IMR-90 (cell line): ENCODE data around the gene OTOGL. TPM values are rescaled to one million over a fixed set of nuclear protein-coding genes. Genes with fewer than 3 reads are reported as not detected.

Experiments
- ATAC-seq: fragments of 200-7000 bp; cut with Tn5 transposase; 2 replicates; pipeline ENCODE4 v1.9.1; 2020; ENCODE audit warnings: low read depth, mild to moderate bottlenecking, moderate library complexity
- BruUV-seq: library from RNA; stranded (reverse); fragments of 400-500 nt; replicated peaks from 2 replicates; lab custom pipeline; 2021; lab: Mats Ljungman, UMichigan
- CTCF ChIA-PET: fragments of 300-600 bp; formaldehyde crosslinking; extraction: SDS; loops from one replicate; lab custom pipeline; 2021; ENCODE audit warnings: antibody characterized with exemption; lab: Yijun Ruan, JAX
- POLR2A ChIA-PET: fragments of 300-600 bp; sonication (Branson Sonifier 250); formaldehyde crosslinking; loops from one replicate; lab custom pipeline; 2022; ENCODE audit warnings: antibody characterized with exemption; ENCODE audit not compliant: unreplicated experiment; lab: Charles Lee
- DNase-seq: peaks from one replicate; pipeline ENCODE4 v3.0.0; 2013
- H2AFZ ChIP-seq: replicated peaks from 2 replicates; pipeline ENCODE3; 2013; ENCODE audit warnings: low read length, mild to moderate bottlenecking; ENCODE audit not compliant: poor library complexity
- H2AK5ac ChIP-seq: 2 replicates; pipeline ENCODE4 v1.6.1; 2013; ENCODE audit warnings: low read depth, low read length, inconsistent platforms
- H2AK9ac ChIP-seq: replicated peaks from 2 replicates; pipeline ENCODE3; 2013; ENCODE audit warnings: mild to moderate bottlenecking, low read depth, low read length, moderate library complexity; ENCODE audit not compliant: poor library complexity
- H2BK120ac ChIP-seq: 2 replicates; pipeline ENCODE4 v1.6.1; 2013; ENCODE audit warnings: low read depth, low read length, inconsistent platforms
- H2BK15ac ChIP-seq: 3 replicates; pipeline ENCODE4 v1.6.1; 2013; ENCODE audit warnings: low read depth, low read length, inconsistent platforms
- H2BK20ac ChIP-seq: 2 replicates; pipeline ENCODE4 v1.6.1; 2013; ENCODE audit warnings: low read depth, mild to moderate bottlenecking, inconsistent platforms, low read length, moderate library complexity
- H2BK5ac ChIP-seq: 2 replicates; pipeline ENCODE4 v1.6.1; 2013; ENCODE audit warnings: mild to moderate bottlenecking, low read depth, low read length, inconsistent platforms; ENCODE audit not compliant: poor library complexity, severe bottlenecking
- H3K14ac ChIP-seq: replicated peaks from 2 replicates; pipeline ENCODE4 v1.6.1; 2013; ENCODE audit warnings: low read depth, low read length, inconsistent platforms
- H3K18ac ChIP-seq: 2 replicates; pipeline ENCODE4 v1.6.1; 2013; ENCODE audit warnings: low read depth, low read length, control low read depth
- H3K23ac ChIP-seq: 2 replicates; pipeline ENCODE4 v1.6.1; 2013; ENCODE audit warnings: low read depth, low read length, inconsistent platforms
- H3K27ac ChIP-seq: 2 replicates; pipeline ENCODE4 v1.5.1; 2013; ENCODE audit warnings: mild to moderate bottlenecking, control low read depth, low read length; ENCODE audit not compliant: insufficient read depth
- H3K27me3 ChIP-seq: 2 replicates; pipeline ENCODE4 v1.6.1; 2013; ENCODE audit warnings: low read length; ENCODE audit not compliant: control insufficient read depth, insufficient read depth
- H3K36me3 ChIP-seq: 2 replicates; pipeline ENCODE4 v1.6.1; 2013; ENCODE audit warnings: low read length, mixed read lengths; ENCODE audit not compliant: control insufficient read depth, insufficient read depth
- H3K4ac ChIP-seq: 2 replicates; pipeline ENCODE4 v1.6.1; 2013; ENCODE audit warnings: low read depth, low read length, inconsistent platforms
- H3K4me1 ChIP-seq: 2 replicates; pipeline ENCODE4 v1.6.1; 2013; ENCODE audit warnings: low read length, mixed read lengths; ENCODE audit not compliant: control insufficient read depth, insufficient read depth
- H3K4me2 ChIP-seq: 2 replicates; pipeline ENCODE4 v1.6.1; 2013; ENCODE audit warnings: low read depth, mild to moderate bottlenecking, control low read depth, low read length, moderate library complexity
- H3K4me3 ChIP-seq: 2 replicates; pipeline ENCODE4 v1.5.1; 2013; ENCODE audit warnings: low read depth, mild to moderate bottlenecking, control low read depth, low read length, moderate library complexity; ENCODE audit not compliant: insufficient read depth
- H3K56ac ChIP-seq: 2 replicates; pipeline ENCODE4 v1.6.1; 2013; ENCODE audit warnings: low read length, inconsistent platforms; ENCODE audit not compliant: insufficient read depth; ENCODE audit errors: extremely low read depth
- H3K79me1 ChIP-seq, 2 experiments: 2 replicates each; pipeline ENCODE4 v1.6.1; 2013; ENCODE audit warnings: low read length in 2 of 2, inconsistent platforms in 1 of 2, low read depth in 1 of 2
- H3K9ac ChIP-seq: 2 replicates; pipeline ENCODE4 v1.6.1; 2013; ENCODE audit warnings: low read depth, low read length, control low read depth
- H3K9me1 ChIP-seq: 2 replicates; pipeline ENCODE4 v1.6.1; 2013; ENCODE audit warnings: low read length, inconsistent platforms; ENCODE audit not compliant: insufficient read depth
- H3K9me3 ChIP-seq: 2 replicates; pipeline ENCODE4 v1.6.1; 2013; ENCODE audit warnings: low read length; ENCODE audit not compliant: control insufficient read depth, insufficient read depth
- H4K20me1 ChIP-seq: 2 replicates; pipeline ENCODE4 v1.6.1; 2013; ENCODE audit warnings: low read length, inconsistent platforms; ENCODE audit not compliant: insufficient read depth
- H4K5ac ChIP-seq: 2 replicates; pipeline ENCODE4 v1.6.1; 2013; ENCODE audit warnings: mild to moderate bottlenecking, low read depth, low read length, control low read depth
- H4K8ac ChIP-seq, 2 experiments: 2 replicates each; pipeline ENCODE4 v1.6.1; 2013; ENCODE audit warnings: low read depth in 2 of 2, low read length in 2 of 2, control low read depth in 1 of 2, inconsistent platforms in 1 of 2
- H4K91ac ChIP-seq: 2 replicates; pipeline ENCODE4 v1.6.1; 2013; ENCODE audit warnings: low read depth, low read length, inconsistent platforms; ENCODE audit not compliant: insufficient read depth
- BHLHE40 ChIP-seq: fragments of 150-350 bp; IDR thresholded peaks from 2 replicates; pipeline ENCODE4 v1.6.1; 2016; ENCODE audit warnings: mild to moderate bottlenecking, low read depth, low read length
- CEBPB ChIP-seq: IDR thresholded peaks from 2 replicates; pipeline ENCODE4 v1.6.1; 2012; ENCODE audit warnings: low read depth, low read length, improper control_type of control experiment
- CHD1 ChIP-seq: IDR thresholded peaks from 2 replicates; pipeline ENCODE4 v1.6.1; 2012; ENCODE audit warnings: low read depth, low read length, improper control_type of control experiment
- CTCF ChIP-seq: conservative IDR thresholded peaks from 2 replicates; pipeline ENCODE4 v1.5.1; 2012; ENCODE audit warnings: mild to moderate bottlenecking, low read depth, low read length, improper control_type of control experiment
- ELK1 ChIP-seq: fragments of 150-350 bp; IDR thresholded peaks from 2 replicates; pipeline ENCODE4 v1.6.1; 2016; ENCODE audit warnings: low read depth, mild to moderate bottlenecking, low read length, moderate library complexity, borderline replicate concordance
- FOS ChIP-seq: fragments of 150-350 bp; IDR thresholded peaks from 2 replicates; pipeline ENCODE4 v1.6.1; 2016; ENCODE audit warnings: low read depth, low read length
- MAFK ChIP-seq: IDR thresholded peaks from 2 replicates; pipeline ENCODE4 v1.6.1; 2012; ENCODE audit warnings: low read depth, low read length, improper control_type of control experiment
- MAZ ChIP-seq: IDR thresholded peaks from 2 replicates; pipeline ENCODE4 v1.6.1; 2012; ENCODE audit warnings: low read depth, mild to moderate bottlenecking, low read length, improper control_type of control experiment, moderate library complexity, borderline replicate concordance
- NFE2L2 ChIP-seq: fragments of 150-350 bp; IDR thresholded peaks from 2 replicates; pipeline ENCODE4 v1.6.1; 2016; ENCODE audit warnings: low read depth, mild to moderate bottlenecking, low read length
- POLR2A ChIP-seq: IDR thresholded peaks from 2 replicates; pipeline ENCODE4 v1.6.1; 2012; ENCODE audit warnings: mild to moderate bottlenecking, low read depth, low read length
- RAD21 ChIP-seq: IDR thresholded peaks from 2 replicates; pipeline ENCODE4 v1.6.1; 2012; ENCODE audit warnings: low read length, improper control_type of control experiment
- RCOR1 ChIP-seq: IDR thresholded peaks from 2 replicates; pipeline ENCODE4 v1.6.1; 2012; ENCODE audit warnings: mild to moderate bottlenecking, low read length, improper control_type of control experiment; ENCODE audit not compliant: insufficient replicate concordance
- RFX5 ChIP-seq: IDR thresholded peaks from 2 replicates; pipeline ENCODE4 v1.8.0; 2012; ENCODE audit warnings: low read depth, mild to moderate bottlenecking, low read length, moderate library complexity
- SMC3 ChIP-seq: fragments of 150-350 bp; IDR thresholded peaks from 2 replicates; pipeline ENCODE4 v1.6.1; 2016; ENCODE audit warnings: low read depth, mild to moderate bottlenecking, antibody characterized with exemption, low read length, moderate library complexity
- WGBS, 2 experiments: methylation state at CpG; one replicate each; pipeline versions ENCODE4 v1.1.5 to v1.1.7; 2013; ENCODE audit warnings: missing lambda C conversion rate in 2 of 2; ENCODE audit not compliant: insufficient read length in 1 of 2; ENCODE audit errors: extremely low coverage in 2 of 2; 5-methylcytosine and 5-hydroxymethylcytosine counted together
- dilution Hi-C: fragments of 300-500 bp; cut with HindIII; formaldehyde crosslinking; loops from one replicate; pipeline ENCODE4 v1.14.3; 2018; ENCODE audit warnings: low sequenced_read_pairs; ENCODE audit not compliant: unreplicated experiment
- in situ Hi-C: fragments of 300-500 bp; cut with MboI; formaldehyde crosslinking; loops from 3 replicates; pipeline ENCODE4 v1.14.3; 2019; ENCODE audit warnings: low sequenced_read_pairs, inconsistent platforms, mixed read lengths
- intact Hi-C: fragments of 100-400 bp; cut with micrococcal nuclease; formaldehyde crosslinking; loops from 2 replicates; pipeline ENCODE4 v1.10.0; 2022
- polyA plus RNA-seq, 3 experiments: library from polyadenylated mRNA; depleted of rRNA; stranded (reverse); fragments of >200 nt; gene quantifications; 2 replicates each; pipeline ENCODE4 v1.2.3, GENCODE V29; 2012; ENCODE audit warnings: low replicate concordance in 1 of 3
- total RNA-seq: library from RNA; depleted of rRNA; stranded (reverse); fragments of >200 nt; gene quantifications from 2 replicates; pipeline ENCODE4 v1.2.3, GENCODE V29; 2012

The OTOGL gene
- total and polyA plus RNA-seq, 2 of the 4 experiments (the other 2 are of a cell fraction), result 0.10 to 0.18 TPM

- in situ Hi-C loops, result no loop called here
- Histone ChIP-seq H3K36me3 (no peaks in the 10 kb centered on the region), H2AK5ac (no peak overlapping the region), H4K20me1 (no peaks in the 10 kb centered on the region), H3K4me1 (peaks cover 2% of the 10 kb centered on the region; the same call in 1 of the 2 replicates), H3K9me1 (no peaks in the 10 kb centered on the region), H3K18ac (no peak overlapping the region), H4K5ac (no peak overlapping the region), H2BK15ac (no peak overlapping the region), H3K27me3 (no peaks in the 10 kb centered on the region), H3K27ac (no peak overlapping the region), H3K14ac (no peak overlapping the region), H2BK20ac (no peak overlapping the region), H3K4me2 (no peak overlapping the region), H4K91ac (no peak overlapping the region), H3K56ac (no peak overlapping the region), H3K4ac (no peak overlapping the region), H3K4me3 (no peak overlapping the region), H2AFZ (no peak overlapping the region), H3K9me3 (no peaks in the 10 kb centered on the region), H3K23ac (no peak overlapping the region), H4K8ac (no peak overlapping the region), H3K9ac (no peak overlapping the region), H2AK9ac (no peak overlapping the region), H3K79me1 (no peaks in the 10 kb centered on the region), H2BK120ac (no peak overlapping the region), H2BK5ac (no peak overlapping the region)
- TF ChIP-seq CTCF, result no peak
- TF ChIP-seq POLR2A, result no peak
- no peak for TF ChIP-seq RFX5
- no peak for TF ChIP-seq FOS
- no peak for TF ChIP-seq MAFK
- no peak for TF ChIP-seq CHD1
- no peak for TF ChIP-seq RCOR1
- TF ChIP-seq BHLHE40, result no peak
- no peak for TF ChIP-seq NFE2L2
- TF ChIP-seq RAD21, result no peak
- no peak for TF ChIP-seq SMC3
- no peak for TF ChIP-seq ELK1
- TF ChIP-seq MAZ, result no peak
- TF ChIP-seq CEBPB, result no peak
- DNase-seq (no peak), ATAC-seq (no peak)
- dilution Hi-C loops, result no loop called here
- intact Hi-C loops, result no loop called here
- BruUV-seq, result no TSS peak
- CTCF ChIA-PET, result no interaction called here
- POLR2A ChIA-PET, result no interaction called here
- no CpG with 5 or more reads among the region's 3 CpGs for WGBS, 2 experiments
Measured at GRCh38 chr12:80086025-80086424, 13.3 kb upstream of the OTOGL start.
